PC-9 (cell line): ENCODE measurements around the gene C2CD2.

Experiments used
- EZH2 ChIP-seq: fragments of 200-600 bp; sonication (generic); IDR thresholded peaks from 2 replicates; pipeline ENCODE4 v1.8.0; 2017; ENCODE audit warnings: antibody characterized with exemption, low read depth
- TF ChIP-seq, protein P1 (sequence below): fragments of 200-600 bp; sonication (generic); conservative IDR thresholded peaks from 2 replicates; pipeline ENCODE4 v1.6.1; 2017; ENCODE audit warnings: mixed run types, antibody characterized with exemption, mild to moderate bottlenecking, moderate library complexity

DNA sequence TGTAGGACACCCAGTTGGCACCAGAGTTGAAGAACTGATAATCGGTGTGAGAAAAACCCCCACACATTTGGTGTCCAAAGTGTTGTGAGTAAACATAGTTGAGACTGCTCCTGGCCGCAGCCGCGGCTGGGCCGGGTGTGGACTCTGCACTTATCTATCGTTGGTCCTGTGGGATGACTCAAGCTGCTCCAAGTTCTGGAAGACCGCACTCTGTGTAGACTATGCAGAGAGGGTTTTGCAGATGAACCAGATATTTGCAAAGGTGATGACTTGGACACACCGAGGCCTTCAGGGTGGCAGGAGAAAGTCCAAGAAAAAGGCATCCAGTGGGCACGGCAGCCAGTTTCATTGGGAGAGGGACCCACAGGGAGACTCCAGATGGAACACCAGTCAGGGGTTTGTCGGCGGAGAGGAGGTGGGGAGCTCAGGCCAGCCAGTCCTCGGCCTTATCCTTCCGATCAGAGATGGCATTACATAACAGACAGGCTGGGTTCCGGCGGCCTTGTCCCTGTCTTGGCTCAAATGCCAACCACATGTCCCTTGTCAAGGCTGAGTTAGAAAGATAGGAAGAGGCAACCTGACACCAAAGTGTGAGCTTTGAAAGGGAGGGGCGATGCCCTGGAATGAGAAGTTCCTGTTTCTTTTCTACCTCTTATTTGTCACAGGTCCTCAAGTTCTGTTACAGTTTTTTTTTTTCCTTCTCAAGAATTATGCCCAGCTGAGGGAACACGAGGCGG, 21.1 kb downstream of the C2CD2 start:
- TF ChIP-seq, protein P1, sequence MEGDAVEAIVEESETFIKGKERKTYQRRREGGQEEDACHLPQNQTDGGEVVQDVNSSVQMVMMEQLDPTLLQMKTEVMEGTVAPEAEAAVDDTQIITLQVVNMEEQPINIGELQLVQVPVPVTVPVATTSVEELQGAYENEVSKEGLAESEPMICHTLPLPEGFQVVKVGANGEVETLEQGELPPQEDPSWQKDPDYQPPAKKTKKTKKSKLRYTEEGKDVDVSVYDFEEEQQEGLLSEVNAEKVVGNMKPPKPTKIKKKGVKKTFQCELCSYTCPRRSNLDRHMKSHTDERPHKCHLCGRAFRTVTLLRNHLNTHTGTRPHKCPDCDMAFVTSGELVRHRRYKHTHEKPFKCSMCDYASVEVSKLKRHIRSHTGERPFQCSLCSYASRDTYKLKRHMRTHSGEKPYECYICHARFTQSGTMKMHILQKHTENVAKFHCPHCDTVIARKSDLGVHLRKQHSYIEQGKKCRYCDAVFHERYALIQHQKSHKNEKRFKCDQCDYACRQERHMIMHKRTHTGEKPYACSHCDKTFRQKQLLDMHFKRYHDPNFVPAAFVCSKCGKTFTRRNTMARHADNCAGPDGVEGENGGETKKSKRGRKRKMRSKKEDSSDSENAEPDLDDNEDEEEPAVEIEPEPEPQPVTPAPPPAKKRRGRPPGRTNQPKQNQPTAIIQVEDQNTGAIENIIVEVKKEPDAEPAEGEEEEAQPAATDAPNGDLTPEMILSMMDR = no peak
- TF ChIP-seq EZH2 = no peak
